ENCODE results near the gene PARN. TPM values are rescaled to one million over a fixed set of nuclear protein-coding genes. Genes with fewer than 3 reads are reported as not detected.

PARN gene
- total RNA-seq, 2 experiments from 2014 or later = 43.0 to 45.6 TPM

DNA sequence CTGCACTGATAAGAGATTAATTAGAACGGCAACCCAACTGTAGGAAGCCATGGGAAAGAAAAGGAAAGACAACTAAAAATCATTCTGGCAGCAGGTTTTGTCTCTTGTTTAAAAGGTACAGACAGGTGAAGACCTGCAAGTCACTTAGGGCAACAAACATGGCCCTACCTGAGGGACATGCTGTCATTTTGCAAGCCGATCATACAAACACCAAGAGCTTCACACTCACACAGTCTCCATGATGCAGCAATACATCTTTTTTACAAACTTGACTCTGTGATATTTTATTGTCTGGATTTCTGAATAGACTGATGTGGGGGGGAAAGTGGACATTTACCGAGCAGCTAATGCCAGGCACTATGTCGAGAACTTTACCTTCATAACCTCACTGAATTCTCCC is 101.8 kb downstream of the PARN start:
- Mint-ChIP-seq H3K9me3 (no peaks in the 10 kb centered on the region), H3K36me3 (ENCODE audit: low read depth) (peaks cover 9% of the 10 kb centered on the region), H3K27me3 (no peaks in the 10 kb centered on the region), H3K27ac (no peak overlapping the region), H3K4me3 (no peak overlapping the region), H3K4me1 (ENCODE audit: low read depth) (peaks cover 2% of the 10 kb centered on the region)
- TF ChIP-seq, protein P1, sequence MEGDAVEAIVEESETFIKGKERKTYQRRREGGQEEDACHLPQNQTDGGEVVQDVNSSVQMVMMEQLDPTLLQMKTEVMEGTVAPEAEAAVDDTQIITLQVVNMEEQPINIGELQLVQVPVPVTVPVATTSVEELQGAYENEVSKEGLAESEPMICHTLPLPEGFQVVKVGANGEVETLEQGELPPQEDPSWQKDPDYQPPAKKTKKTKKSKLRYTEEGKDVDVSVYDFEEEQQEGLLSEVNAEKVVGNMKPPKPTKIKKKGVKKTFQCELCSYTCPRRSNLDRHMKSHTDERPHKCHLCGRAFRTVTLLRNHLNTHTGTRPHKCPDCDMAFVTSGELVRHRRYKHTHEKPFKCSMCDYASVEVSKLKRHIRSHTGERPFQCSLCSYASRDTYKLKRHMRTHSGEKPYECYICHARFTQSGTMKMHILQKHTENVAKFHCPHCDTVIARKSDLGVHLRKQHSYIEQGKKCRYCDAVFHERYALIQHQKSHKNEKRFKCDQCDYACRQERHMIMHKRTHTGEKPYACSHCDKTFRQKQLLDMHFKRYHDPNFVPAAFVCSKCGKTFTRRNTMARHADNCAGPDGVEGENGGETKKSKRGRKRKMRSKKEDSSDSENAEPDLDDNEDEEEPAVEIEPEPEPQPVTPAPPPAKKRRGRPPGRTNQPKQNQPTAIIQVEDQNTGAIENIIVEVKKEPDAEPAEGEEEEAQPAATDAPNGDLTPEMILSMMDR (IDR thresholded peaks at IDR 0.05) = no peak
- intact Hi-C loops (cut with micrococcal nuclease) = loop anchor here (5.0 kb wide), 2 partner anchors 276 to 606 kb away; partner anchors contain the start of gene ERCC4
- POLR2A ChIA-PET = no interaction called here
- no peak for ATAC-seq
- CTCF ChIA-PET = interaction anchor here (0.6 to 1.9 kb wide), 11 partner anchors 17 to 279 kb away, joined by 3 to 10 read pairs (median 3); no protein-coding TSS in a partner anchor
- DNase-seq = no peak

DNA sequence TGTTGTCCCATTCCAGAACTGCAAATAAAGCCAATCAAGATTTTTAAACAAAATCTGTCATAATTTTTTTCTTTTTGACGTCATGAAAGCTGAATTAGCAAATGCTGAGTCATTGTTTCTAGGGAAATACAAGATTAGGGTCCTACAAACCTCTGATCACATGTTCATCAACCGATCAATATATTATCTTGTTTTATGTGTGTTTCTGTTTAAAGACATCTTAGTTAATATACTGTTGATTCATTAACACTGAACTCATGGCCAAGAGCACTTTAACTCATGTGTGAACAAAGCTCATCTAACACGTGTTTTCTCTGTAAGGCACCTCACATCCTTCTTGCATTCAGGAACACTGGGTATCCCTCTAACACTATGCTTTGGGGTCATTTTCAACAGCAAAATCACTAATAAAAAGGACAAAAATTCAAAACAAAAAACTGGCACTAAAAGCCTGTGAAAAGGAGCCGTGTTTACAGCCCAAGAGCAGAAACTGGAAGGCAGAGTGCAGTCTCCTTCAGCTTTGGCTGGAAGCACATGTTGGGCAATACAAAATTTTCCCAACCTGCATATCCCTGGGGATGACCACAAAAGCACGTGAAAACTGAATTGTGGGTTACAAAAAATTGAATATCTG is 102.5 kb downstream of the PARN start:
- no peak overlapping the region for H3K27ac Mint-ChIP-seq
- H3K36me3 Mint-ChIP-seq (ENCODE audit: low read depth) = peaks cover 7% of the 10 kb centered on the region
- no peak for ATAC-seq
- no peaks in the 10 kb centered on the region for H3K9me3 Mint-ChIP-seq
- H3K4me3 Mint-ChIP-seq = no peak overlapping the region
- H3K27me3 Mint-ChIP-seq = no peaks in the 10 kb centered on the region
- intact Hi-C loops (cut with micrococcal nuclease) = loop anchor here (5.0 kb wide), 2 partner anchors 275 to 605 kb away; partner anchors contain the start of gene ERCC4
- ChIA-PET CTCF (interaction anchor here (0.7 to 1.9 kb wide), 8 partner anchors 13 to 282 kb away, joined by 3 to 10 read pairs (median 4); no protein-coding TSS in a partner anchor), POLR2A (interaction anchor here (1.0 kb wide), 1 partner anchor 20 kb away, joined by 3 read pairs; no protein-coding TSS in a partner anchor)
- no peak for DNase-seq
- H3K4me1 Mint-ChIP-seq (ENCODE audit: low read depth) = peaks cover 5% of the 10 kb centered on the region
- TF ChIP-seq, protein P1 (IDR thresholded peaks at IDR 0.05) = no peak

DNA sequence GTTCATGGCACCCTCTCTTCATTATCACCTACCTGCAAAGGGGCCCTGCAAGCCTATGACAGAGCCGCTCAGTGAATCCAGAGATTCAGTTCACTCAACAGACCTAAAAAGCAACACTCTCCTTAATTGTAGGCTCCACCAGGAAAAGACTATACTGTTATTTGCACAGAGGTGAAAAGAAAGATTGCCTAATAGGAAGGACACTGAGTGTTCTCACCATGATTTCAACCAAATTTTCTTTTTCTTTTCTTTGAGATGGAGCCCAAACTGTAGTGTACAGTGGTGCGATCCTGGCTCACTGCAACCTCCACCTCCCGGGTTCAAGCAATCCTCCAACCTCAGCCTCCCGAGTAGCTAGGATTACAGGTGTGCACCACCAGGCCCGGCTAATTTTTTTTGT is 104.5 kb downstream of the PARN start:
- ATAC-seq (no peak), DNase-seq (no peak)
- POLR2A ChIA-PET = no interaction called here
- Mint-ChIP-seq H3K4me1 (ENCODE audit: low read depth) (peaks cover 19% of the 10 kb centered on the region), H3K27ac (no peak overlapping the region), H3K27me3 (no peaks in the 10 kb centered on the region), H3K36me3 (ENCODE audit: low read depth) (peaks cover 4% of the 10 kb centered on the region), H3K4me3 (no peak overlapping the region), H3K9me3 (no peaks in the 10 kb centered on the region)
- CTCF ChIA-PET = no interaction called here
- intact Hi-C loops (cut with micrococcal nuclease) = loop anchor here (5.0 kb wide), 2 partner anchors 273 to 603 kb away; partner anchors contain the start of gene ERCC4
- TF ChIP-seq, protein P1 (IDR thresholded peaks at IDR 0.05) = no peak

DNA sequence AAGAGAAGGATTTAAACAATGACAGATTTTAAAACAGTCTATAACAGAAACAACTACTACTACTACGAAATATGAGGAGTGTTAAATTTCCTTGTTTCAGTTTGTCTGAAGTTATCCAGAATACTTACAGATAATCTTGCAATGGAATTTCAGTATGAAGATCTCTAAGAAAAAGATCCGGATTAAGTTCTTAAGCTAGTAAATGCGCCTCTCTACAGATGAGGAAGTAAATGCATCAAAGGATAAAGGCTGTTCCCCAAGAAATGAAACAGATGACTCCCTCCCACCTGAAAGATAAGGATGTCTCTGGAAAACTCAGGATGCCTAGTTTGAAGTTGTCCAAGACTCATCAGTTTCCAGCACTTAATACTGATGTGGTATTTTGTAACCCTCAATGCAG is 105.1 kb downstream of the PARN start:
- Mint-ChIP-seq H3K9me3 (no peaks in the 10 kb centered on the region), H3K27me3 (no peaks in the 10 kb centered on the region), H3K27ac (no peak overlapping the region), H3K4me1 (ENCODE audit: low read depth) (peaks cover 21% of the 10 kb centered on the region), H3K36me3 (ENCODE audit: low read depth) (peaks cover 2% of the 10 kb centered on the region), H3K4me3 (no peak overlapping the region)
- DNase-seq (no peak), ATAC-seq (no peak)
- TF ChIP-seq, protein P1 (IDR thresholded peaks at IDR 0.05) = no peak
- intact Hi-C loops (cut with micrococcal nuclease) = loop anchor here (5.0 kb wide), 2 partner anchors 273 to 603 kb away; partner anchors contain the start of gene ERCC4
- POLR2A ChIA-PET = no interaction called here
- CTCF ChIA-PET = interaction anchor here (1.2 kb wide), 1 partner anchor 236 kb away, joined by 3 read pairs; no protein-coding TSS in a partner anchor

DNA sequence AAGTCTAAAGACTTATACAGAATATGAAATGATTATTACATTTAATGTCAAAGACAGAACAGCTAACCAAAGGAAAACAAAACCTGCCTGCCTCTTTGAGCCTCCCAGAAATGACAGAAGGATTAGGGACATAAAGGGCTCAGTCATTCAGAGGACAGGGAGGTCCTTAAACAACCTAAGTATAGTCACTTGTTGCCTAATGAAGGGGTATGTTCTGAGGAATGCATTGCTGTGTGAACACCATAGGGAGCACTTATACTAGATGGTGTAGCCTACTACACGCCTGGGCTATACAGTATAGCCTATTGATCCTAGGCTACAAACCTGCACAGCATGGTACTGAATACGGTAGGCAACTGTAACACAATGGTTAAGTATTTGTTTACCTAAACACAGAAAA is 106.4 kb downstream of the PARN start:
- POLR2A ChIA-PET = no interaction called here
- Mint-ChIP-seq H3K9me3 (no peaks in the 10 kb centered on the region), H3K4me3 (no peak overlapping the region), H3K27ac (no peak overlapping the region), H3K27me3 (no peaks in the 10 kb centered on the region), H3K4me1 (ENCODE audit: low read depth) (peaks cover 25% of the 10 kb centered on the region), H3K36me3 (ENCODE audit: low read depth) (no peaks in the 10 kb centered on the region)
- TF ChIP-seq, protein P1 (IDR thresholded peaks at IDR 0.05) = no peak
- DNase-seq = no peak
- intact Hi-C loops (cut with micrococcal nuclease) = no loop called here
- CTCF ChIA-PET = interaction anchor here (0.6 to 1.2 kb wide), 2 partner anchors 234 to 238 kb away, joined by 3 read pairs; no protein-coding TSS in a partner anchor
- no peak for ATAC-seq
